Activated CD4-positive, alpha-beta memory T cell treated with anti-CD3 and anti-CD28 coated beads for 36 hours (primary cell): ENCODE results near the gene PAQR8. TPM values are rescaled to one million over a fixed set of nuclear protein-coding genes. Genes with fewer than 3 reads are reported as not detected.

Experiments used
- CTCF ChIA-PET: fragments of 350-600 bp; sonication (Branson Sonifier 250); formaldehyde crosslinking; loops from one replicate; lab custom pipeline; 2021; ENCODE audit warnings: antibody characterized with exemption, inconsistent platforms; lab: Charles Lee
- POLR2A ChIA-PET: fragments of 350-600 bp; sonication (Branson Sonifier 250); formaldehyde crosslinking; loops from one replicate; lab custom pipeline; 2021; ENCODE audit warnings: antibody characterized with exemption; lab: Charles Lee
- DNase-seq: peaks from one replicate; pipeline ENCODE4 v3.0.0-alpha.2; 2020
- H3K27ac Mint-ChIP-seq: one replicate; pipeline ENCODE4 v1.8.0; 2021; ENCODE audit warnings: mixed read lengths
- H3K27me3 Mint-ChIP-seq: one replicate; pipeline ENCODE4 v1.8.0; 2021; ENCODE audit warnings: mixed read lengths
- H3K36me3 Mint-ChIP-seq: one replicate; pipeline ENCODE4 v1.8.0; 2021; ENCODE audit warnings: mixed read lengths
- H3K4me1 Mint-ChIP-seq: one replicate; pipeline ENCODE4 v1.8.0; 2021; ENCODE audit warnings: low read depth, mixed read lengths
- H3K4me3 Mint-ChIP-seq: one replicate; pipeline ENCODE4 v1.8.0; 2021; ENCODE audit warnings: mild to moderate bottlenecking, mixed read lengths
- H3K9me3 Mint-ChIP-seq: one replicate; pipeline ENCODE4 v1.8.0; 2021; ENCODE audit warnings: mixed read lengths
- intact Hi-C: fragments of 100-400 bp; cut with micrococcal nuclease; formaldehyde crosslinking; loops from one replicate; pipeline ENCODE4 v1.15.1; 2023
- total RNA-seq, 2 experiments: library from RNA; stranded (reverse); gene quantifications; one replicate each; pipeline ENCODE4 v1.2.3, GENCODE V29; 2021

Gene PAQR8
- total RNA-seq, 2 experiments from 2014 or later = 11.2 to 12.2 TPM

DNA sequence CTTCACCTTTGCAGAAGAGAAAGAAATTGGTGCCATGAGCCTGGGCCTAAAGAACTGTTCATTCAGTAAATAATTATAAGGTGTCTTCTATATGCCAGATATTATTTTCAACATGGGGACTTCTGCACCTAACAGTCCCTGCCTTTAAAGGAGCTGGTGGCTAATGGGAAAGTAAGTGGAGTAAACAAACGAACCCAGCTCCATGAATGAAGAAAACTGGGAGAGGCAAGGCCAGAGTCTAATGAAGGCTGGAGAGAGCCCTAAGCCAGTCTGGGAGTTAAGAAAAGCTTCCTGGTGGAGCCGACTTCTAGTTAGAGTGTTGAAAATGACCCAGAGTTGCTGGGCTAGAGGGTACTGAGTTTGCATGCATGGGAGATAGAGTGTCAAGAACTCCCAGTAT is 34.0 kb downstream of the PAQR8 start:
- ChIA-PET POLR2A (interaction anchor here (2.8 kb wide), 1 partner anchor 34 kb away, joined by 11 read pairs; the partner anchor contains the start of gene PAQR8), CTCF (interaction anchor here (2.1 to 3.7 kb wide), 2 partner anchors 111 to 232 kb away, joined by 8 to 47 read pairs; partner anchors contain the start of gene MCM3)
- no peaks in the 10 kb centered on the region for H3K27me3 Mint-ChIP-seq
- no peak overlapping the region for H3K27ac Mint-ChIP-seq
- H3K9me3 Mint-ChIP-seq = no peaks in the 10 kb centered on the region
- H3K36me3 Mint-ChIP-seq = no peaks in the 10 kb centered on the region
- intact Hi-C loops = loop anchor here (10.0 kb wide), 1 partner anchor 599 kb away; the partner anchor contains the start of gene GSTA4
- H3K4me3 Mint-ChIP-seq = no peak overlapping the region
- peaks cover 94% of the 10 kb centered on the region for H3K4me1 Mint-ChIP-seq
- no peak for DNase-seq

DNA sequence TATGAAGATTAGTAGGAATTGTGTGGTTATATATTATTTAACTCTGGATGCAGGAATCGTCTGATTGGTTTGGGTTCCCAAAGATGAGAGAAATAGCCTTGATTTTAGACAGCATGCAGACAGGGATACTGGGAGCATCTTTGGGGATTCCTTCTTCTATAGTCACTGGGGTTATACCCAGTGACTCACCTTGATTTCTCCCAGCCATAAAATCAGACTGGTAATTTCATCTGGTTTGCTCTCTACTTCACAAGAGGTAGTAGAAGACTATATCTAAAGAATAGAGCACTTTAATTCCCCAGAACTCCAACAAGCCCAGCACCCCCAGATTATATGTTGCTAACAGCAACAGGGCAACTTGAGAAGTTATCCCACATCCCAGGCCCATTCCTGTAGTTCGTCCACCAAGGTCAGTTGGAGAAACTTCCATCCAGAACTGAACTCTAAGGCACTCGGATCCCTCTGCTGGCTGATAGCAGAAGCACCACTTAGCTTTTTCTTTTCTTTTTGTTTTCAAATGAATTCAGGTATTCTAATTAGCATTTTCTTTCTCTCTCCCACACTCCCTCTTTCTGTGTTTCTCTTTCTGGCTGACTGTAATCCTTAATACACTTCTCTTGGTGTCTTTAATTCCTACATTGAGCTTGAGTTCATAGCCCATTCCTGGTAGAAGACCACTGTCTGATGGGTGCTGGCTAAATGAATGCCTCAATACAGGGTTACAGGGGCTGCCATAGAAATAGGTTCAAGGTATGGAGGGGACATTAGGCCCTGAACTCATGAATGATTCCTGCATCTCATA is 37.8 kb downstream of the PAQR8 start:
- DNase-seq = peak; percentile 39
- Mint-ChIP-seq H3K27me3 (no peaks in the 10 kb centered on the region), H3K27ac (peak overlapping the region; percentile 40), H3K9me3 (no peaks in the 10 kb centered on the region), H3K36me3 (peaks cover 12% of the 10 kb centered on the region), H3K4me3 (no peak overlapping the region), H3K4me1 (peaks cover 63% of the 10 kb centered on the region)
- ChIA-PET POLR2A (interaction anchor here (0.9 to 2.0 kb wide), 2 partner anchors 8 to 114 kb away, joined by 3 to 7 read pairs; partner anchors contain the start of gene MCM3), CTCF (interaction anchor here (0.6 to 6.5 kb wide), 28 partner anchors 8 to 263 kb away, joined by 3 to 139 read pairs (median 4); partner anchors contain the start of genes MCM3 and PAQR8)
- intact Hi-C loops = loop anchor here (1.0 to 10.0 kb wide), 6 partner anchors 15 to 595 kb away; partner anchors contain the start of gene GSTA4

DNA sequence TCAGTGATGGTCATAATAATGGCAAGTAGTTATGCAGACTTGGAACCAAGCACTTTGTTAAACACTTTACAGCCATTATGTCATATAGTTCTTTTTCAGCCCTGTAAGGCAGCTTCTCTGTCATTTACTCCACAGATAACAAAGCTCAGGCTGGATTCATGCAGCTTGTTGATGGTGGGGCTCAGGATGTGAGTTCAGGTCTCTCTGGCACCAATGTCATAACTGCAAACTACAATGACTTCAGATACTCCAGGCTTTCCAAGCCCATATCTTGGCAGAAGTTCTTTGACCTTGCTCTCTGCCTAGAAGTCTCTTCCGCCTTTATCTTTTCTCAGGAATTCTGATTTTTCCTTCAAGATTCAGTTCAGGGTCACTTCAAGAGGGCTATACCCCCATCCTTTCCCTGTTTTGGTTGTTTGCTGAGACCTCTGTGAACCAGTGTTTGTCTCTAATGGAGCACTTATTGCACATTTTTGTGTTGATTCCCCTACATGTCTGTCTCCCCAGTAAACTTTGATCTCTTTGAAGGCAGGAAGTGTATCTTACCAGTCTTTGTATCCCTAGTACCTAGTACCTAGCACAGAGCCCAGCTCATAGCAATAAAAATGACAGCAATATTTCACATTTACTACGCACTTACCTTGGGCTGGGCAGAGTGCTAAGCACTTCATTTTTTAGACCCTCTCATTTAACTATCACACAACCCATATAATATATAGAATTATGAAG is 38.5 kb downstream of the PAQR8 start:
- peak overlapping the region; percentile 3 for H3K27ac Mint-ChIP-seq
- peaks cover 12% of the 10 kb centered on the region for H3K36me3 Mint-ChIP-seq
- POLR2A ChIA-PET = interaction anchor here (2.0 kb wide), 1 partner anchor 115 kb away, joined by 7 read pairs; the partner anchor contains the start of gene MCM3
- DNase-seq = no peak
- no peaks in the 10 kb centered on the region for H3K27me3 Mint-ChIP-seq
- H3K4me3 Mint-ChIP-seq = no peak overlapping the region
- CTCF ChIA-PET = interaction anchor here (0.6 to 6.5 kb wide), 30 partner anchors 7 to 351 kb away, joined by 3 to 139 read pairs (median 4); partner anchors contain the start of genes MCM3 and PAQR8
- intact Hi-C loops = no loop called here
- peaks cover 58% of the 10 kb centered on the region for H3K4me1 Mint-ChIP-seq
- H3K9me3 Mint-ChIP-seq = no peaks in the 10 kb centered on the region

DNA sequence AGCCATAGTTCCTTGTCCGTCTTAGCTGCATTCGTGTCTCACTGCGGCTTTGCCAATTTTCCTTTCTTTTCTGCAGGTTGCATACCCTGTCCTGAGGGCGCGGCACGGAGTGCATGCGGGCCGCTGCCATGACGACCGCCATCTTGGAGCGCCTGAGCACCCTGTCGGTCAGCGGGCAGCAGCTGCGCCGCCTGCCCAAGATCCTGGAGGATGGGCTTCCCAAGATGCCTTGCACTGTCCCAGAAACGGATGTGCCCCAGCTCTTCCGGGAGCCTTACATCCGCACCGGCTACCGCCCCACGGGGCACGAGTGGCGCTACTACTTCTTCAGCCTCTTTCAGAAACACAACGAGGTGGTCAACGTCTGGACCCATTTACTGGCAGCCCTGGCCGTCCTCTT is 41.1 kb downstream of the PAQR8 start:
- no peak overlapping the region for H3K27ac Mint-ChIP-seq
- POLR2A ChIA-PET = interaction anchor here (1.8 kb wide), 1 partner anchor 118 kb away, joined by 4 read pairs; no protein-coding TSS in a partner anchor

DNA sequence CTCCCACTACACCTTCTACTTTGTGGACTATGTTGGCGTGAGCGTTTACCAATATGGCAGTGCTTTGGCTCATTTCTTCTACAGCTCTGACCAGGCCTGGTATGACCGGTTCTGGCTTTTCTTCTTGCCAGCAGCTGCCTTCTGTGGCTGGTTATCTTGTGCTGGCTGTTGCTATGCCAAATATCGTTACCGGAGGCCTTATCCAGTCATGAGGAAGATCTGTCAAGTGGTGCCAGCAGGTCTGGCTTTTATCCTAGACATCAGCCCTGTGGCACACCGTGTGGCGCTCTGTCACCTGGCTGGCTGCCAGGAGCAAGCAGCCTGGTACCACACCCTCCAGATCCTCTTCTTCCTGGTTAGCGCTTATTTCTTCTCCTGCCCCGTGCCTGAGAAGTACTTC is 41.7 kb downstream of the PAQR8 start:
- H3K4me3 Mint-ChIP-seq = no peak overlapping the region
- no peak for DNase-seq
- H3K9me3 Mint-ChIP-seq = no peaks in the 10 kb centered on the region
- peaks cover 15% of the 10 kb centered on the region for H3K36me3 Mint-ChIP-seq
- intact Hi-C loops = no loop called here
- CTCF ChIA-PET = interaction anchor here (0.8 to 4.7 kb wide), 3 partner anchors 110 to 260 kb away, joined by 3 to 139 read pairs (median 6); partner anchors contain the start of gene MCM3
- H3K27me3 Mint-ChIP-seq = no peaks in the 10 kb centered on the region
- no peak overlapping the region for H3K27ac Mint-ChIP-seq
- peaks cover 29% of the 10 kb centered on the region for H3K4me1 Mint-ChIP-seq
- POLR2A ChIA-PET = interaction anchor here (1.8 kb wide), 1 partner anchor 118 kb away, joined by 4 read pairs; no protein-coding TSS in a partner anchor

More for the DNA sequence above, 41.1 kb downstream of the PAQR8 start:
- CTCF ChIA-PET = interaction anchor here (0.9 to 4.7 kb wide), 3 partner anchors 12 to 118 kb away, joined by 3 to 139 read pairs (median 6); partner anchors contain the start of gene MCM3
- intact Hi-C loops = no loop called here
- H3K27me3 Mint-ChIP-seq = no peaks in the 10 kb centered on the region
- no peaks in the 10 kb centered on the region for H3K9me3 Mint-ChIP-seq
- H3K36me3 Mint-ChIP-seq = peaks cover 15% of the 10 kb centered on the region
- no peak for DNase-seq
- H3K4me1 Mint-ChIP-seq = peaks cover 34% of the 10 kb centered on the region
- no peak overlapping the region for H3K4me3 Mint-ChIP-seq

DNA sequence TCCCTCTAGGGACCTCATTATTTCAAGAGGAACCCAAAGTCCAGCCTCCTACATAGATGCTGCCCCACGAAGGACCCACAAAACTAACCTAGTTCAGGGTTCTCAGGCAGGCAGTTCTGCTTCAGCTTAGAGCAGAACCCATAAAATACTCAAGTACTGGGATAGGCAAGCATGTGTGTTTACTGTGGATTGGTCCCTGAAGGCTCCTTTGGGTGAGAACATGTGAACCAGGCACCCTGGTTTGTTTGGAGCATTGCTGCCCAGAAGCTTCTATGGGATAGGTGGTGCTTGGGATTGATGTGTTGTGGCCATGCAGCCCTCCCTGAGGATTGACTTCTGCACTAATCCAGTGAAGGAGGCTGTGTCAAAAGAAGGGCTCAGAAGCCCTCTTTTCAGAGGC is 43.3 kb downstream of the PAQR8 start:
- intact Hi-C loops = no loop called here
- Mint-ChIP-seq H3K27ac (no peak overlapping the region), H3K27me3 (no peaks in the 10 kb centered on the region), H3K4me3 (no peak overlapping the region), H3K9me3 (no peaks in the 10 kb centered on the region), H3K4me1 (peaks cover 21% of the 10 kb centered on the region), H3K36me3 (peaks cover 15% of the 10 kb centered on the region)
- no peak for DNase-seq
- CTCF ChIA-PET = interaction anchor here (1.3 to 1.8 kb wide), 2 partner anchors 120 to 257 kb away, joined by 5 to 7 read pairs; partner anchors contain the start of gene MCM3
- POLR2A ChIA-PET = no interaction called here

DNA sequence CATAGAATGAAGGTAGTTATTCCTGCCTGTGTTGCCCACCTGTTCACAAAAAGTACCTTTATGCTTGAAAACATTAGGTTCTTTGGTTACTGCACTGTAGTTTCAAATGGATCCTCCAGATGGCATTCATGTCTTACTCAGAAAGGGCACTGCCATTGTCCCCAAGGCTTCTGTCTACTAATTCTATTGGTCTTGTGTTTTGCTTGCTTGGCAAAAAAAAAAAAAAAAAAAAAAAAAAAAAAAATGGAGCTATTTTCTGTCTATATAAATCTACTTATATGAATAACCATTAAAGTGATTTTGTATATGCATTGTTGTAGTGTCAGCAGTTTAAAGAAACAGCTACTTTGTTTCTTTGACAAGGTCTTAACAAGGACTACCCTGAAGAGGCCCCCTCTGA is 45.5 kb downstream of the PAQR8 start:
- Mint-ChIP-seq H3K36me3 (peaks cover 15% of the 10 kb centered on the region), H3K4me1 (peaks cover 14% of the 10 kb centered on the region), H3K9me3 (no peaks in the 10 kb centered on the region), H3K27ac (no peak overlapping the region), H3K27me3 (no peaks in the 10 kb centered on the region), H3K4me3 (no peak overlapping the region)
- ChIA-PET CTCF (interaction anchor here (0.6 to 2.0 kb wide), 19 partner anchors 8 to 1113 kb away, joined by 3 to 19 read pairs (median 4); partner anchors contain the start of gene EFHC1), POLR2A (interaction anchor here (1.1 kb wide), 1 partner anchor 8 kb away, joined by 3 read pairs; no protein-coding TSS in a partner anchor)
- no peak for DNase-seq
- intact Hi-C loops = no loop called here

DNA sequence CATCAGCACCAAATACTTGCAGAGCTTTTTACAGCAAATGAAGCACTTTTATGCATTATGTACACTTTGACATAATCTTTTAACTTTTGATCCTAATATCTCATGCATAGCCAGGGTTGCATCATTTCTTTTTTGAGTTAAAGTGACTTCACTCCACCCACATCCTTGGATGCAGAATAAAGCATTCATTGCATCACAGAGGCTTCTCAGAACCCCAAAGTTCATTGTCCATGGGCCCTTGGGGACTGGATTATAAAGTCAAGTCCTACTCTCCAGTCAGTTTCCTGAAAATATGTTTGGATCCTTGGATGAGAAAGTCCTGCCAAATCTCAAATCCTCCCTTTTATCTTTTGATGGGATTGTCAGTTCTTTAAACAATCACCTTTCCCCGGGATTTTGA is 47.5 kb downstream of the PAQR8 start:
- H3K9me3 Mint-ChIP-seq = no peaks in the 10 kb centered on the region
- no peaks in the 10 kb centered on the region for H3K27me3 Mint-ChIP-seq
- H3K4me3 Mint-ChIP-seq = no peak overlapping the region
- POLR2A ChIA-PET = no interaction called here
- intact Hi-C loops = no loop called here
- DNase-seq = no peak
- H3K4me1 Mint-ChIP-seq = peaks cover 11% of the 10 kb centered on the region
- H3K36me3 Mint-ChIP-seq = peaks cover 3% of the 10 kb centered on the region
- CTCF ChIA-PET = interaction anchor here (0.5 to 1.8 kb wide), 6 partner anchors 9 to 253 kb away, joined by 3 to 5 read pairs (median 3); no protein-coding TSS in a partner anchor
- no peak overlapping the region for H3K27ac Mint-ChIP-seq

DNA sequence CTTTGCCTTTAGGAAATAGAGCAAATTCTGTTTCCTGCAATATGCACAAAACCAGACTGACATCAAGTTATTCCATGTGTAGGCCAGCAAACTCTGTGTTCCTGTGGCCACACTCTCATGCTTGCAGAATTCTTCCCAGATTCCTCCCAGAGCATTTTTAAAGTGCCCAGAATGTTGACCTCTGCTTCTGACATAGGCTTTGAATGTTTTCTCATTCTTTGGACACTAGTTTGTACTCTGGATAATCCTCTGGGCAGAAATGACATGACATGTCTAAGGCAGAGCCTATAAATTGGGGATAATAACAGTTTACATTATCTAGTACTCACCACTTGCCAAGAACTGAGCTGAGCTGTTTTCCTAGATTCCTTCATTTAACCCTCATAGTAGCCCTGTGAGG is 49.0 kb downstream of the PAQR8 start:
- H3K4me1 Mint-ChIP-seq = peaks cover 17% of the 10 kb centered on the region
- DNase-seq = no peak

DNA sequence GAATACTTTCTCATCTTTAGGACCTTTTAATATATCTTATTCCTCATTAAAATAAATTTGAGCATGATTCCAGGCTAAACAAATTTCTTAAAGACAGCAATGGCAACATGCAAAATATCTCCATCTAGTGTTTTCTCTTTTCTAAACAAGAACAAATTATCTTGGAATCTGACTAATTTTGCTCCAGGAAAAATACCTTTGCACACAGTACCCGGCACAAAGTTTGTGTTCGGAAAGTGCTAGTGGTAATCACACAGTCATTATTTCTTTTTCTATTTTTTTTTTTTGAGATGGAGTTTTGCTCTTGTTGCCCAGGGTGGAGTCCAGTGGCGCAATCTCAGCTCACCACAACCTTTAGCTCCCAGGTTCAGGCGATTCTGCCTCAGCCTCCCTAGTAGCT is 50.0 kb downstream of the PAQR8 start:
- Mint-ChIP-seq H3K4me1 (peaks cover 24% of the 10 kb centered on the region), H3K36me3 (no peaks in the 10 kb centered on the region), H3K27ac (no peak overlapping the region), H3K4me3 (no peak overlapping the region), H3K27me3 (no peaks in the 10 kb centered on the region), H3K9me3 (no peaks in the 10 kb centered on the region)
- POLR2A ChIA-PET = no interaction called here
- CTCF ChIA-PET = no interaction called here
- intact Hi-C loops = no loop called here
- DNase-seq = no peak

More for the DNA sequence above, 49.0 kb downstream of the PAQR8 start:
- H3K27me3 Mint-ChIP-seq = no peaks in the 10 kb centered on the region
- H3K27ac Mint-ChIP-seq = no peak overlapping the region
- H3K36me3 Mint-ChIP-seq = peaks cover 2% of the 10 kb centered on the region
- CTCF ChIA-PET = no interaction called here
- POLR2A ChIA-PET = no interaction called here
- H3K4me3 Mint-ChIP-seq = no peak overlapping the region
- intact Hi-C loops = no loop called here
- no peaks in the 10 kb centered on the region for H3K9me3 Mint-ChIP-seq

DNA sequence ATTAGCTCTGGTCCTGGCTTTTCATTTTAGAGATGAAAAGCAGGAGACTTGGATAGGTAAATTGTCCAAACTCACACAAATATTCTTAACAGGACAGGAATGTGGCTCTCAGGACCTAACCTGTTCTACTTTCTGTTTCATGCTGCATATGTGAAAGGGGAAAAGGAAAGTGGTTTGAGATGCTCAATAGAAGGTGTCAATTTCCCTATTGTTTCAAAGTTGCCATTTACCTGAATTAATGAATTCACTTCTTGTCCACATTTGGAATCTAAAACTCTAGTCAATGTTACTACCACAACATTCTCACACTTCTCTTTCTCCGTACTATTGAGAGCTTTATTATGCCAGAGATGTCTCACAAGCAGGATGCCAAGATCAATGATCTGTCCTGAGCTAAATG is 53.4 kb downstream of the PAQR8 start:
- Mint-ChIP-seq H3K27me3 (no peaks in the 10 kb centered on the region), H3K4me1 (peaks cover 16% of the 10 kb centered on the region), H3K36me3 (no peaks in the 10 kb centered on the region), H3K4me3 (peak overlapping the region; percentile 4), H3K27ac (no peak overlapping the region), H3K9me3 (no peaks in the 10 kb centered on the region)
- intact Hi-C loops = loop anchor here (2.0 kb wide), 1 partner anchor 17 kb away; no protein-coding TSS in a partner anchor
- ChIA-PET CTCF (interaction anchor here (0.7 to 7.1 kb wide), 13 partner anchors 7 to 252 kb away, joined by 3 to 87 read pairs (median 8); partner anchors contain the start of gene MCM3), POLR2A (no interaction called here)
- DNase-seq = no peak
